ENCODE results near the gene HERPUD2.
"Not testable (repeated sequence)": the region's sequence is repeated elsewhere in the genome, so short reads cannot be mapped to it uniquely, and the experiment has no call there.

HERPUD2 gene

DNA sequence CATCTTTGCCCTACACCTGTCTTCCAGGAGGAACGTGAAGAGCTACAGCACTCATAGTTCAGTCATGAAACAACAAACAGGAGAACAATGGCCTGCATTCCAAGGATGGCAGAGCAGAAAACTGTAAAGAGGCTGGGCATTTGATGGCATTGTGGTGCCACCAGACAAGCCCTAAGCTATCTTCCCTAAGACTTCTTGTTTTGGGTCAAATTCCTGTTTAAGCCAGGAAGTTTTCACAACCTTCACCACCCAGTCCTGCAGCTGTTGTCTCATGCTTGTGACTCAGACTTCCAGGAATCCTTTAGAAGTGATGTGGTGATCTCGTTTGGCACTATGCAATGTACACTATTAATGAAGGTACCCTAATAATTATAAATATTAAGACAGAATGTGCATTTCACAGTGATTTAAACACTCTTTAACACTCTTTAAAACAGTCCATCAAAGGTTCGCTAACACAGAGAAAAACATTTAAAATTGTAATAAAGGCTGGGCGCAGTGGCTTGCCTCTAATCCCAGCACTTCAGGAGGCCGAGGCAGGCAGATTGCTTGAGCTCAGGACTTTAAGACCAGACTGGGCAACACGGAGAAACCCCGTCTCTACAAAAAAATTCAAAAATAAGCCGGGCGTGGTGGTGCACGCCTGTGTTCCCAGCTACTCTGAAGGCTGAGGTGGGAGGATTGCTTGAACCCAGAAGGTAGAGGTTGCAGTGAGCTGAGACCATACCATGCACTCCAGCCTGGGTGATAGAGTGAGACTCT is 2.7 kb upstream of the HERPUD2 start:
- H3K4me3 ChIP-seq (ENCODE audit: low read depth, low read length), result no peak overlapping the region
- H3K79me2 ChIP-seq (ENCODE audit: control insufficient read depth, insufficient read depth, low read length, unreplicated experiment), result peaks cover 26% of the 10 kb centered on the region
- H2AFZ ChIP-seq (ENCODE audit: low read length, unreplicated experiment), result no peak overlapping the region
- no peaks in the 10 kb centered on the region for H3K36me3 ChIP-seq (ENCODE audit: insufficient read depth, low read length)
- H3K27ac ChIP-seq (ENCODE audit: low read depth, low read length), result no peak overlapping the region
- H3K4me1 ChIP-seq (ENCODE audit: control insufficient read depth, insufficient read depth, low read length, unreplicated experiment), result peaks cover 19% of the 10 kb centered on the region
- no peaks in the 10 kb centered on the region for H3K27me3 ChIP-seq (ENCODE audit: insufficient read depth, low read length)

DNA sequence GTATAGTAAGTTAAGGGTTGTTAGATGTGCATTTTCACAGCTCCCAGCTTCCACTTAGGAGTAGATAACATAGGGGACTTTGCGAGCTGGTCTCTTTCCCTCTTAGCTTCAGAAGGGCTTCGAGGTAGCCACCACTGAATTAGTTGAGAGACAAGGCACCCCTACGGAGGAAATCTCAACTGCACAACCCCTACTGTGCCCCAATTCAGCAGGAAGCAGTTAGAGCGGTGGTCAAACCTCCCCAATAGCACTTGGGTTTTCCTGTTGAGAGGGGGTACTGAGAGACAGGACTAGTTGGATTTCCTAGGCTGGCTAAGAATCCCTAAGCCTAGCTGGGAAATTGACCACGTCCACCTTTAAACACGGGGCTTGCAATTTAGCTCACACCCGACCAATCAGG is 1.1 kb upstream of the HERPUD2 start:
- Histone ChIP-seq H2AFZ (ENCODE audit: low read length, unreplicated experiment) (no peak overlapping the region), H3K4me1 (ENCODE audit: control insufficient read depth, insufficient read depth, low read length, unreplicated experiment) (peaks cover 32% of the 10 kb centered on the region), H3K27me3 (ENCODE audit: insufficient read depth, low read length) (no peaks in the 10 kb centered on the region), H3K27ac (ENCODE audit: low read depth, low read length) (no peak overlapping the region), H3K36me3 (ENCODE audit: insufficient read depth, low read length) (peaks cover 5% of the 10 kb centered on the region; the same call in 1 of the 2 replicates), H3K79me2 (ENCODE audit: control insufficient read depth, insufficient read depth, low read length, unreplicated experiment) (peaks cover 42% of the 10 kb centered on the region), H3K4me3 (ENCODE audit: low read depth, low read length) (peak overlapping the region; percentile 90)

DNA sequence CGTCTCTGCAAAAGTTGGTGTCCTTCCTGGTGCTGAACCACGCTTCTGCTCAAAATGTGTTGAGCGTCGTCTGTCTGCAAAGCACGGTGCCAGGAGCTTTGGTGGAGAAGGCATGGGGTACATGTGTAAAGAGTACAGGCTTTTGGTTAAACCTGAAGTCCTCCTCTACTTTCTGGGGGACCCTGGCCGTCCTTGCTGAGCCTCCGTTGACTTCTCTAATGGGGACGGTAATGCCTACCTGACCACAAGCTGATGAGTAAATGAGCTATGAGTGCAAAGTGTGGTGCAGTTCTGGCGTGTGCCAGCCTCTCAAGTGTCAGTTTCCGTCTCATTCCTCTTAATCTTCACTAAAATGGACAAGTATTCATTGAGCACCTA is 527 bp upstream of the HERPUD2 start:
- Histone ChIP-seq H3K27me3 (ENCODE audit: insufficient read depth, low read length) (no peaks in the 10 kb centered on the region), H2AFZ (ENCODE audit: low read length, unreplicated experiment) (peak overlapping the region; percentile 73), H3K4me3 (ENCODE audit: low read depth, low read length) (peak overlapping the region; percentile 90), H3K79me2 (ENCODE audit: control insufficient read depth, insufficient read depth, low read length, unreplicated experiment) (peaks cover 48% of the 10 kb centered on the region), H3K4me1 (ENCODE audit: control insufficient read depth, insufficient read depth, low read length, unreplicated experiment) (peaks cover 32% of the 10 kb centered on the region), H3K36me3 (ENCODE audit: insufficient read depth, low read length) (peaks cover 8% of the 10 kb centered on the region; the same call in 1 of the 2 replicates), H3K27ac (ENCODE audit: low read depth, low read length) (peak overlapping the region; percentile 78)

DNA sequence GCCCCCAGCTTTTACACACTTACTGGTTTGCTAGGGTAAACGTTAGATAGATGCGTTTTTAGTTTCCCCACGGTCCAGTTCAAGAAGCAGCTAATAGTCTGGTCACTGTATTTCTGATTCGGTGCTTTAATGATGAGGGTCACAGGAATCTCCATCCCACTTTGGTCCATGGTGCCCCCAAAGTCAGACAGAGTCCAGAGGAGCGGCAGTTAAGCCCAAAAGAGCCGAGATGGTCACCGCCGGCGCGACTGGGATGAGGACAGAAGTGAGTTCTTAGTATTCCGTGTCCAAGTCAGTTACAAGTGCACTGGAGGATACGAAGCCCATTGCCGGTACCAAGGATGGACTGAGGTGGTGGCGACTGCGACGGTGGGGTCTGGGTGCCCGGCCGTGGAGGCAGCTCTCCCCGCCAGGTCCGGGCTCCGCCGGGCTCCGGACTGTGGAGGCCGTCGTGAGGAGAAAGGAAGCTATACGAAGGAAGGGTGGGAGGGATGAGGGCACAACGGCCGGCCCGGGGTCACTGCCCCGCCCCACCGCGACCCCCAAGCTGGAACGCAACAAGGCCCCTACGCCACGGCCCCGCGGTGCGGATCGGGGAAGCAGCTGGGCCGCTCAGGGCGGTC is 663 bp downstream of the HERPUD2 start:
- H3K36me3 ChIP-seq (ENCODE audit: insufficient read depth, low read length), result peaks cover 8% of the 10 kb centered on the region; the same call in 1 of the 2 replicates
- peak overlapping the region; percentile 83 for H2AFZ ChIP-seq (ENCODE audit: low read length, unreplicated experiment)
- H3K4me1 ChIP-seq (ENCODE audit: control insufficient read depth, insufficient read depth, low read length, unreplicated experiment), result peaks cover 41% of the 10 kb centered on the region
- peaks cover 56% of the 10 kb centered on the region for H3K79me2 ChIP-seq (ENCODE audit: control insufficient read depth, insufficient read depth, low read length, unreplicated experiment)
- H3K4me3 ChIP-seq (ENCODE audit: low read depth, low read length), result peak overlapping the region; percentile 90
- peak overlapping the region; percentile 78 for H3K27ac ChIP-seq (ENCODE audit: low read depth, low read length)
- no peaks in the 10 kb centered on the region for H3K27me3 ChIP-seq (ENCODE audit: insufficient read depth, low read length)

DNA sequence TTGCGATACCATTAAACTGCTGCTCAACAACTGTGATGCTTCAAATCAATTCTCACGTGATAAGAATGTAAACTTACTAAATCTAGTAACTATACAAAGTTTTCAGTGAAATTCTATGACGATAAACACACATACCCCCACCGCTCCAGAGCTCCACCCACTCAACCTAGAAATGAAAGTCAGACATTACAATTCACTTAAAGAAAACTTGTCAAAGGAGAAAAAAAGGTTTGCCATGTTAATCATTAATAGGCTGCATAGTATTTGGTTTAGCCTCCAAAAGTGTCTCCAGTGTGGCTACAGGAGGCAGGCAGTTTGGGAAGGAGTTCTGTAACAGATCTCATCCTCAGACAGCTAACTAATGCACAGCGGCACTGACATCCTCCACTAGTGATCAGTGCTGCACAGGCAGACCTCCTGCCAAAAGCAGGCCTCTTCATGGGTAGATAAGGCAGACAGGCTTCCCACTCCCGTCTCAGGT is 3.1 kb downstream of the HERPUD2 start:
- Histone ChIP-seq H3K4me3 (ENCODE audit: low read depth, low read length) (peak overlapping the region; percentile 90), H3K27me3 (ENCODE audit: insufficient read depth, low read length) (no peaks in the 10 kb centered on the region), H3K4me1 (ENCODE audit: control insufficient read depth, insufficient read depth, low read length, unreplicated experiment) (peaks cover 31% of the 10 kb centered on the region), H2AFZ (ENCODE audit: low read length, unreplicated experiment) (no peak overlapping the region), H3K79me2 (ENCODE audit: control insufficient read depth, insufficient read depth, low read length, unreplicated experiment) (peaks cover 74% of the 10 kb centered on the region), H3K27ac (ENCODE audit: low read depth, low read length) (no peak overlapping the region), H3K36me3 (ENCODE audit: insufficient read depth, low read length) (peaks cover 8% of the 10 kb centered on the region; the same call in 1 of the 2 replicates)

DNA sequence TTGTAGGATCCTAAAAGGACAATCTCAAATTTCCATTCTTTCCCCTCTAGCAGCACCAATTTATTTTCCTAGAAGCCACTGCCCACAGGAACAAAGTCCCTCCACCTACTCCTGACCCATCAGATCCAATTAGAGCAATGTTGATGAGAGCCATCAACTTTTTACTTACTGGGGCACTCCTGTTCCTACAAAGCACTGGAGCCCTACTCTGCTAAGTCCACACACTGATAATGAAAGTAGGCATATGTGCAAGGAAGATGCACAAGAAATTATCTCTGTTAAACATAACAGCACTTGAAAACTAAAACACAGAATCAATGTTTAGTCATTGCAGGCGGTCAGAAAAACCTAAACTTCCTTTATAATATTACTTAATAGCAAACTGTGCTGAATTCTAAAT is 3.6 kb downstream of the HERPUD2 start:
- H2AFZ ChIP-seq (ENCODE audit: low read length, unreplicated experiment), result no peak overlapping the region
- H3K27ac ChIP-seq (ENCODE audit: low read depth, low read length), result no peak overlapping the region
- no peaks in the 10 kb centered on the region for H3K27me3 ChIP-seq (ENCODE audit: insufficient read depth, low read length)
- H3K4me1 ChIP-seq (ENCODE audit: control insufficient read depth, insufficient read depth, low read length, unreplicated experiment), result peaks cover 30% of the 10 kb centered on the region
- peaks cover 76% of the 10 kb centered on the region for H3K79me2 ChIP-seq (ENCODE audit: control insufficient read depth, insufficient read depth, low read length, unreplicated experiment)
- peaks cover 8% of the 10 kb centered on the region; the same call in 1 of the 2 replicates for H3K36me3 ChIP-seq (ENCODE audit: insufficient read depth, low read length)
- peak overlapping the region; percentile 90 for H3K4me3 ChIP-seq (ENCODE audit: low read depth, low read length)

DNA sequence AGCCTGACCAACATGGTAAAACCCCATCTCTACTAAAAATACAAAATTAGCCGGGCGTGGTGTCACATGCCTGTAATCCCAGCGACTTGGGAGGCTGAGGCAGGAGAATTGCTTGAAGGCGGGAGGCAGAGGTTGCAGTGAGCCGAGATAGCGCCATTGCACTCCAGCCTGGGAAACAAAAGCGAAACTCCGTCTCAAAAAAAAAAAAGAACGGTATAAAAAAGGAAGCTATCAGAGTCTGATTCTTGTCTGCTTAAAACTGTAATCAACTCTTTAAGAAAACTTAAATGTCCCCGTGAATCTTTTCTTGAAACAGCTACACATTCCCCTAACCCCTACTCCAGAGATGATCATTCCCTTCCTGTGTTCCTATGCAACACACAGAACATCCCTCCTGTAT is 4.3 kb downstream of the HERPUD2 start:
- Histone ChIP-seq H3K79me2 (ENCODE audit: control insufficient read depth, insufficient read depth, low read length, unreplicated experiment) (peaks cover 73% of the 10 kb centered on the region), H3K4me1 (ENCODE audit: control insufficient read depth, insufficient read depth, low read length, unreplicated experiment) (peaks cover 30% of the 10 kb centered on the region)
- not testable (repeated sequence) for H3K4me3 ChIP-seq (ENCODE audit: low read depth, low read length); H3K36me3 ChIP-seq (ENCODE audit: insufficient read depth, low read length); H3K27me3 ChIP-seq (ENCODE audit: insufficient read depth, low read length); H2AFZ ChIP-seq (ENCODE audit: low read length, unreplicated experiment); H3K27ac ChIP-seq (ENCODE audit: low read depth, low read length)

DNA sequence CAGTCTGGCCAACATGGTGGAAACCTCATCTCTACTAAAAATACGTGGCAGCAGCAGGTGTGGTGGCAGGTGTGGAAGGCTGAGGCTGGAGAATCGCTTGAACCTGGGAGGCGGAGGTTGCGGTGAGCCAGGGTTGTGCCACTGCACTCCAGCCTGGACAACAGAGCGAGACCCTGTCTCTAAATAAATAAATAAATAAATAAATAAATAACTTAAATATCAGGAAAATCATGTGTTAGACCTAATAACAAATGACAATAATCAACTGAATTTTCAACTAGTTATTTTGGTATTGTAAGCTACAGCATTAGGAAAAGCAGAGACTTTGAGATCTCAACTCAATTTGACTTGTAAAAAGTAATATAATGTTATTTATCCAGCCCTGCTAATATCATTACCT is 9.2 kb downstream of the HERPUD2 start:
- Histone ChIP-seq H2AFZ (ENCODE audit: low read length, unreplicated experiment) (no peak overlapping the region), H3K4me1 (ENCODE audit: control insufficient read depth, insufficient read depth, low read length, unreplicated experiment) (peaks cover 10% of the 10 kb centered on the region), H3K27ac (ENCODE audit: low read depth, low read length) (no peak overlapping the region), H3K27me3 (ENCODE audit: insufficient read depth, low read length) (no peaks in the 10 kb centered on the region), H3K79me2 (ENCODE audit: control insufficient read depth, insufficient read depth, low read length, unreplicated experiment) (peaks cover 60% of the 10 kb centered on the region), H3K4me3 (ENCODE audit: low read depth, low read length) (no peak overlapping the region), H3K36me3 (ENCODE audit: insufficient read depth, low read length) (peaks cover 4% of the 10 kb centered on the region)

DNA sequence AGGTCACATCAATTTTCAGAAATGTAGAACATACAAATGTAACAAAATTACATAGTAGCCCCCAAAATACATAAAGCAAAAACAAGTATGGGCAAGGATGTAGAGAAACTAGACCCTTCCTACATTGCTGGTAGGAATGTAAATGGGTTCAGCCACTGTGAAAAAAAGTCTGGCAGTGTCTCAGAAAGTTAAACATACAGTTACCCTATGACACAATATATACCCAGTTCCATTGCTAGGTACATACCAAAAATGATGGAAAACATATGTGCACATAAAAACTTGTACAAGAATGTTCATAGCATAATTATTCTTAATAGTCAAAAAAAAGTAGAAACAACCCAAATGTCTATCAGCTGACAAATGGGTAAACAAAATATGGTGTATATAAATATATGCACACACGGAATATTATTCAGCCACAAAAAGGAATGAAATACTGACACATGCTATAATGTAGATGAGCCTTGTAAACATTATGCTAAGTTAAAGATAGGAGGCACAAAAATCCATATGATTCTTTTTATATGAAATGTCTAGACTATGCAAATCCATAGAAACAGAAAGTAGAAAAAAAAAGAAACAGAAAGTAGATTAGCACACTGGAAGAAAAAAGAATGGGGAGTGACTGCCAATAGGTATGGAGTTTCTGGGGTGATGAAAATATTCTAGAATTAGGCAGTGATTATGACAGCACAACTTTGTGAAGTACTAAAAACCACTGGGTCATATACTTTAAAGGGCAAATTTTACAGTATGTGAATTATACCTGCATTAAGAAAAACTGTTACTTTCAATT is 13.5 kb downstream of the HERPUD2 start:
- no peak overlapping the region for H3K27ac ChIP-seq (ENCODE audit: low read depth, low read length)
- H3K36me3 ChIP-seq (ENCODE audit: insufficient read depth, low read length), result peaks cover 3% of the 10 kb centered on the region
- no peaks in the 10 kb centered on the region for H3K4me1 ChIP-seq (ENCODE audit: control insufficient read depth, insufficient read depth, low read length, unreplicated experiment)
- no peaks in the 10 kb centered on the region for H3K27me3 ChIP-seq (ENCODE audit: insufficient read depth, low read length)
- peaks cover 51% of the 10 kb centered on the region for H3K79me2 ChIP-seq (ENCODE audit: control insufficient read depth, insufficient read depth, low read length, unreplicated experiment)
- no peak overlapping the region for H2AFZ ChIP-seq (ENCODE audit: low read length, unreplicated experiment)
- no peak overlapping the region for H3K4me3 ChIP-seq (ENCODE audit: low read depth, low read length)

DNA sequence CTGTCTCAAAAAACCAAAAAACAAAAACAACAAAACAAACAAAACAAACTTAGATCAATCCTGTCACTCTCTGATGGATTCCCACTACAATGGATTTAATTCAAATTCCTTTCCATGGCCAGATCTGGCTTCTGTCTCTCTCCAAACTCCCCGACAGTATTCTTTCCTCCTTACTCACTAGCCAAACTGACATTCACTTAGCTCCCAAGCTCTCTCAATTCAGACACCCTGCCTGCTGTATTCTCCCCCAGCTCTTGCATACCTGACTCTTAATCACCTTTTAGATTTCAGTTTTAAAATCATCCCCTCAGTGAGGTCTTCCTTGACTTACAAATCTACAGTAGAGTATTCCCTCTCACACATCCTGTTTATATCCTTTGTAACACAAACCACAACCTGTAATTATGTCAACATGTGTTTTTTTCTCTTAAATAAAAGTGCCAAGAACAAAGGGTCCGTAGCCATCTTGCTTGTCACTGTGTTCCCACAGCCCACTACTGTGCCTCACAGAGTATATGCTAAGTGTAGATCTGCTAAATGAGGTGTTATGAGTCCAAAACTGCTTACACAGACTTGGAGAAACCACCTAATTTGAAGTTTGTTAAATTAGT is 14.4 kb downstream of the HERPUD2 start:
- Histone ChIP-seq H3K79me2 (ENCODE audit: control insufficient read depth, insufficient read depth, low read length, unreplicated experiment) (peaks cover 49% of the 10 kb centered on the region), H3K36me3 (ENCODE audit: insufficient read depth, low read length) (peaks cover 3% of the 10 kb centered on the region), H2AFZ (ENCODE audit: low read length, unreplicated experiment) (no peak overlapping the region), H3K4me3 (ENCODE audit: low read depth, low read length) (no peak overlapping the region), H3K27ac (ENCODE audit: low read depth, low read length) (no peak overlapping the region), H3K27me3 (ENCODE audit: insufficient read depth, low read length) (no peaks in the 10 kb centered on the region), H3K4me1 (ENCODE audit: control insufficient read depth, insufficient read depth, low read length, unreplicated experiment) (no peaks in the 10 kb centered on the region)

Data from ACC112 (cell line).